LNCaP clone FGC (cell line): ENCODE data around the gene SLAMF9.

Source experiments
- DNase-seq: peaks from one replicate; pipeline ENCODE4 v3.0.0-alpha.2; 2011; ENCODE audit warnings: low read depth
- H3K4me3 ChIP-seq: 2 replicates; pipeline ENCODE4 v1.5.1; 2011; ENCODE audit warnings: mild to moderate bottlenecking, low read depth, low read length, control low read depth
- CTCF ChIP-seq: IDR thresholded peaks from 2 replicates; pipeline ENCODE4 v1.5.1; 2012; ENCODE audit warnings: mild to moderate bottlenecking; ENCODE audit not compliant: control insufficient read depth, insufficient read depth; ENCODE audit errors: extremely low read depth

Gene SLAMF9

GRCh38 chr1:159943908-159944622 is 10.0 kb downstream of the SLAMF9 start:
- DNase-seq, result no peak
- no peak overlapping the region for H3K4me3 ChIP-seq
- no peak for TF ChIP-seq CTCF

- no peak for DNase-seq
- TF ChIP-seq CTCF, result no peak
- H3K4me3 ChIP-seq, result no peak overlapping the region
These were observed 10.8 kb downstream of the SLAMF9 start for GRCh38 chr1:159943278-159943640.

- no peak for DNase-seq
These were observed 11.3 kb downstream of the SLAMF9 start for GRCh38 chr1:159942632-159943277.

GRCh38 chr1:159941591-159942560 is 12.2 kb downstream of the SLAMF9 start:
- no peak overlapping the region for H3K4me3 ChIP-seq
- no peak for DNase-seq
- TF ChIP-seq CTCF, result no peak

More at GRCh38 chr1:159942632-159943277, 11.3 kb downstream of the SLAMF9 start:
- no peak overlapping the region for H3K4me3 ChIP-seq
- no peak for TF ChIP-seq CTCF

GRCh38 chr1:159941141-159941540 is 12.9 kb downstream of the SLAMF9 start:
- DNase-seq, result no peak
- no peak overlapping the region for H3K4me3 ChIP-seq
- no peak for TF ChIP-seq CTCF

GRCh38 chr1:159940006-159940620 is 13.9 kb downstream of the SLAMF9 start:
- no peak for TF ChIP-seq CTCF
- DNase-seq, result no peak

More at GRCh38 chr1:159940006-159940620, 13.9 kb downstream of the SLAMF9 start:
- H3K4me3 ChIP-seq, result no peak overlapping the region
